Hepatocyte (in vitro differentiated cells): ENCODE data around the gene SLC16A5. TPM values are rescaled to one million over a fixed set of nuclear protein-coding genes. Genes with fewer than 3 reads are reported as not detected.

Experiments used
- DNase-seq: peaks from one replicate; pipeline ENCODE4 v3.0.0-alpha.2; 2016; ENCODE audit warnings: low spot score
- H2AFZ ChIP-seq: fragments of 200-600 bp; sonication (generic); 2 replicates; pipeline ENCODE4 v1.6.0; 2016; ENCODE audit warnings: antibody characterized with exemption, mild to moderate bottlenecking
- H3K27ac ChIP-seq: fragments of 200-600 bp; sonication (generic); 2 replicates; pipeline ENCODE4 v1.5.1; 2016; ENCODE audit warnings: mild to moderate bottlenecking
- H3K27me3 ChIP-seq: fragments of 200-600 bp; sonication (generic); 2 replicates; pipeline ENCODE4 v1.6.1; 2016
- H3K36me3 ChIP-seq: fragments of 200-600 bp; sonication (generic); replicated peaks from 2 replicates; pipeline ENCODE4 v1.5.1; 2016; ENCODE audit warnings: low read depth; ENCODE audit not compliant: insufficient read depth
- H3K4me1 ChIP-seq: fragments of 200-600 bp; sonication (generic); 2 replicates; pipeline ENCODE4 v1.5.1; 2016; ENCODE audit warnings: mild to moderate bottlenecking, moderate library complexity; ENCODE audit not compliant: insufficient read depth
- H3K4me2 ChIP-seq: fragments of 200-600 bp; sonication (generic); 2 replicates; pipeline ENCODE4 v1.6.0; 2016
- H3K4me3 ChIP-seq: fragments of 200-600 bp; sonication (generic); 2 replicates; pipeline ENCODE4 v1.5.1; 2016; ENCODE audit warnings: mild to moderate bottlenecking
- H3K79me2 ChIP-seq: fragments of 200-600 bp; sonication (generic); 2 replicates; pipeline ENCODE4 v1.6.0; 2017; ENCODE audit warnings: mild to moderate bottlenecking
- H3K9me2 ChIP-seq: fragments of 200-600 bp; sonication (generic); replicated peaks from 2 replicates; pipeline ENCODE4 v1.6.0; 2017; ENCODE audit warnings: mild to moderate bottlenecking; ENCODE audit not compliant: insufficient read depth
- H3K9me3 ChIP-seq: fragments of 200-600 bp; sonication (generic); 2 replicates; pipeline ENCODE4 v1.5.1; 2016; ENCODE audit warnings: low read depth, mild to moderate bottlenecking
- H4K20me1 ChIP-seq: fragments of 200-600 bp; sonication (generic); 2 replicates; pipeline ENCODE4 v1.6.0; 2016; ENCODE audit warnings: mild to moderate bottlenecking; ENCODE audit not compliant: insufficient read depth, poor library complexity, severe bottlenecking
- CTCF ChIP-seq: fragments of 200-600 bp; sonication (generic); IDR thresholded peaks from 2 replicates; pipeline ENCODE4 v1.5.1; 2016; ENCODE audit warnings: antibody characterized with exemption, mild to moderate bottlenecking; ENCODE audit not compliant: poor library complexity
- EZH2 ChIP-seq: fragments of 200-600 bp; sonication (generic); IDR thresholded peaks from 2 replicates; pipeline ENCODE4 v1.6.1; 2016; ENCODE audit warnings: antibody characterized with exemption, mild to moderate bottlenecking, borderline replicate concordance
- EZH2phosphoT487 ChIP-seq: fragments of 200-600 bp; sonication (generic); IDR thresholded peaks from one replicate; pipeline ENCODE4 v1.6.1; 2018; ENCODE audit warnings: antibody characterized with exemption, mild to moderate bottlenecking, low read depth, moderate library complexity; ENCODE audit not compliant: unreplicated experiment, severe bottlenecking
- WGBS: methylation state at CpG from one replicate; pipeline ENCODE4 v1.1.6; 2016; ENCODE audit warnings: low lambda C conversion rate; ENCODE audit errors: missing lambda C conversion rate; 5-methylcytosine and 5-hydroxymethylcytosine counted together
- polyA plus RNA-seq: library from polyadenylated mRNA; unstranded; fragments of >200 nt; fragmentation: Nextera tagmentation; extraction: Ambion mirVana; gene quantifications from 2 replicates; pipeline ENCODE4 v1.2.1, GENCODE V29; 2016
- total RNA-seq: library from RNA; depleted of rRNA; stranded (reverse); fragments of >200 nt; gene quantifications from 2 replicates; pipeline ENCODE4 v1.2.3, GENCODE V29; 2014

The SLC16A5 gene
- total and polyA plus RNA-seq, 2 experiments from 2014 or later: 11.9 to 12.8 TPM

GRCh38 chr17:75063201-75063600, 24.6 kb upstream of the SLC16A5 start:
- no peaks in the 10 kb centered on the region for H3K4me1 ChIP-seq
- WGBS: 94% methylated on average over 13 of the region's 13 CpGs
- H3K36me3 ChIP-seq: no peaks in the 10 kb centered on the region

DNA sequence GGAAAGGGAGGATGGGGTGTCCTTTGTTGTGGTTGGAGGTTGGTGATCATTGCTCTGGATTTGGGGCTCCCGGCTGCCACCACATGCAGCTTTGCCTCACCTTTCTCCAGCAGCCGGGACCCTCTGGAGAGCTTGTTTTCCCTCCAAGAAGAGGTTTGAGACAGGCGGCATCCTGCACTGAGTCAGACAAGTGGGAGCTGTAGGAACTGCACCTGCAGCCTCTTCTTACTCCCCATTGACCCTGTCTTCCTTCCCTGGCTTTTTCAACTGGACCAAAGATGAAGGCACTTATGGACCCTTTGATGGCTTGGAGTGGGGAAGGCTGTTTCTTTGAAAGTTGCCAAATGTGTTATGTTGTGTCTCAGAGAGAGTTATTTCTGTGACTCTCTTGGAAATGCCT, 24.1 kb upstream of the SLC16A5 start:
- no peak for DNase-seq
- H3K27ac ChIP-seq: no peak overlapping the region
- H3K36me3 ChIP-seq: no peaks in the 10 kb centered on the region
- peaks cover 6% of the 10 kb centered on the region for H3K79me2 ChIP-seq
- no peak overlapping the region for H2AFZ ChIP-seq
- WGBS: 95% methylated on average over 3 of the region's 3 CpGs
- no peaks in the 10 kb centered on the region for H4K20me1 ChIP-seq
- H3K9me3 ChIP-seq: no peaks in the 10 kb centered on the region
- H3K4me1 ChIP-seq: no peaks in the 10 kb centered on the region
- no peak overlapping the region for H3K4me3 ChIP-seq
- no peak overlapping the region for H3K4me2 ChIP-seq
- no peaks in the 10 kb centered on the region for H3K9me2 ChIP-seq
- no peak for TF ChIP-seq CTCF
- no peak for TF ChIP-seq EZH2
- TF ChIP-seq EZH2phosphoT487: no peak
- no peaks in the 10 kb centered on the region for H3K27me3 ChIP-seq

More at GRCh38 chr17:75063201-75063600, 24.6 kb upstream of the SLC16A5 start:
- no peak overlapping the region for H3K27ac ChIP-seq
- TF ChIP-seq EZH2 (no peak), EZH2phosphoT487 (no peak), CTCF (no peak)
- no peak for DNase-seq
- H3K9me3 ChIP-seq: no peaks in the 10 kb centered on the region
- H3K4me2 ChIP-seq: no peak overlapping the region
- H3K4me3 ChIP-seq: no peak overlapping the region
- no peaks in the 10 kb centered on the region for H4K20me1 ChIP-seq
- H3K79me2 ChIP-seq: peaks cover 6% of the 10 kb centered on the region
- H2AFZ ChIP-seq: no peak overlapping the region
- H3K27me3 ChIP-seq: no peaks in the 10 kb centered on the region
- H3K9me2 ChIP-seq: no peaks in the 10 kb centered on the region

- Histone ChIP-seq H3K4me3 (no peak overlapping the region), H3K4me2 (no peak overlapping the region), H3K9me2 (no peaks in the 10 kb centered on the region), H3K9me3 (no peaks in the 10 kb centered on the region), H3K4me1 (no peaks in the 10 kb centered on the region), H3K79me2 (peaks cover 6% of the 10 kb centered on the region), H3K27ac (no peak overlapping the region), H3K36me3 (no peaks in the 10 kb centered on the region), H3K27me3 (no peaks in the 10 kb centered on the region), H4K20me1 (no peaks in the 10 kb centered on the region), H2AFZ (no peak overlapping the region)
- TF ChIP-seq EZH2: no peak
- no peak for TF ChIP-seq EZH2phosphoT487
- TF ChIP-seq CTCF: no peak
- no peak for DNase-seq
- 96% methylated on average over 11 of the region's 11 CpGs for WGBS
Measured at GRCh38 chr17:75064040-75064439, 23.7 kb upstream of the SLC16A5 start.

DNA sequence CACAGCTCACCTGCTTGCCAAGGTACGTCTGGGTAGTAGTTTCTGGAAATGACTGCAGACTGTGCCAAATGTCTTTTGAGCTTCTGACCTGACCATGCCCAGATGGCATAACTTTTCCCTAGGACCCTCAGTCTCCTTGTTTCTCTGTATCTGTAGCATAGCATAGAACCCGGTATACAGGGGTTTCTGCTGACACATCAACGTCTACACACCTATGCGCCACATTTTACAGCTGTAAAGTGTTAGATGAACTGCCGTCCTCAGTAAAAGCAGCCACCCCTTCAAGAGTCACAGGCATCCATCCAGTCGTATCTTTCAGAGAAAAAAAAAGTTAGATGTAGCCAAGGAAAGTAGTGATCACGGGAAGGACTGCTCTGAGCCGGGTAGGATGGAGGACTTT, 23.3 kb upstream of the SLC16A5 start:
- Histone ChIP-seq H3K36me3 (no peaks in the 10 kb centered on the region), H3K27me3 (no peaks in the 10 kb centered on the region), H4K20me1 (no peaks in the 10 kb centered on the region), H3K9me2 (no peaks in the 10 kb centered on the region), H3K27ac (no peak overlapping the region), H3K79me2 (peaks cover 6% of the 10 kb centered on the region), H3K4me3 (no peak overlapping the region), H2AFZ (no peak overlapping the region), H3K4me1 (no peaks in the 10 kb centered on the region), H3K9me3 (no peaks in the 10 kb centered on the region), H3K4me2 (no peak overlapping the region)
- no peak for TF ChIP-seq EZH2phosphoT487
- no peak for TF ChIP-seq CTCF
- TF ChIP-seq EZH2: no peak
- no peak for DNase-seq
- 92% methylated on average over 8 of the region's 8 CpGs for WGBS
